Keratinocyte (primary cell): ENCODE data around the gene DIAPH1.

Experiments
- EZH2 ChIP-seq: IDR thresholded peaks from one replicate; pipeline ENCODE4 v1.6.1; 2012; ENCODE audit warnings: inconsistent platforms, mild to moderate bottlenecking, low read length, moderate library complexity
- TF ChIP-seq, protein P1 (sequence below), 3 experiments: IDR thresholded peaks in 1 of 3; conservative IDR thresholded peaks in 1 of 3; optimal IDR thresholded peaks in 1 of 3; 2 replicates in 2 of 3; 3 replicates in 1 of 3; pipeline versions ENCODE3 to v1.5.1; 2011; ENCODE audit warnings: low read length in 3 of 3, mild to moderate bottlenecking in 3 of 3, moderate library complexity in 2 of 3, control low read depth in 1 of 3, inconsistent platforms in 1 of 3; ENCODE audit not compliant: insufficient read depth in 2 of 3; ENCODE audit errors: extremely low read depth in 1 of 3

DNA sequence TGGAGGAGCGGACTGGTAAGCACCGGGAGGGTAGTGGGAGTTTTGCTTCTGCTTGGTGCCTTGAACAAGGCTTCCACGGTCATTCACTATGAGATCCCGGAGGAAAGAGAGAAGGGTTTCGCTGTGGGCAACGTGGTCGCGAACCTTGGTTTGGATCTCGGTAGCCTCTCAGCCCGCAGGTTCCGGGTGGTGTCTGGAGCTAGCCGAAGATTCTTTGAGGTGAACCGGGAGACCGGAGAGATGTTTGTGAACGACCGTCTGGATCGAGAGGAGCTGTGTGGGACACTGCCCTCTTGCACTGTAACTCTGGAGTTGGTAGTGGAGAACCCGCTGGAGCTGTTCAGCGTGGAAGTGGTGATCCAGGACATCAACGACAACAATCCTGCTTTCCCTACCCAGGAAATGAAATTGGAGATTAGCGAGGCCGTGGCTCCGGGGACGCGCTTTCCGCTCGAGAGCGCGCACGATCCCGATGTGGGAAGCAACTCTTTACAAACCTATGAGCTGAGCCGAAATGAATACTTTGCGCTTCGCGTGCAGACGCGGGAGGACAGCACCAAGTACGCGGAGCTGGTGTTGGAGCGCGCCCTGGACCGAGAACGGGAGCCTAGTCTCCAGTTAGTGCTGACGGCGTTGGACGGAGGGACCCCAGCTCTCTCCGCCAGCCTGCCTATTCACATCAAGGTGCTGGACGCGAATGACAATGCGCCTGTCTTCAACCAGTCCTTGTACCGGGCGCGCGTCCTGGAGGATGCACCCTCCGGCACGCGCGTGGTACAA is 142.5 kb downstream of the DIAPH1 start:
- TF ChIP-seq, protein P1, sequence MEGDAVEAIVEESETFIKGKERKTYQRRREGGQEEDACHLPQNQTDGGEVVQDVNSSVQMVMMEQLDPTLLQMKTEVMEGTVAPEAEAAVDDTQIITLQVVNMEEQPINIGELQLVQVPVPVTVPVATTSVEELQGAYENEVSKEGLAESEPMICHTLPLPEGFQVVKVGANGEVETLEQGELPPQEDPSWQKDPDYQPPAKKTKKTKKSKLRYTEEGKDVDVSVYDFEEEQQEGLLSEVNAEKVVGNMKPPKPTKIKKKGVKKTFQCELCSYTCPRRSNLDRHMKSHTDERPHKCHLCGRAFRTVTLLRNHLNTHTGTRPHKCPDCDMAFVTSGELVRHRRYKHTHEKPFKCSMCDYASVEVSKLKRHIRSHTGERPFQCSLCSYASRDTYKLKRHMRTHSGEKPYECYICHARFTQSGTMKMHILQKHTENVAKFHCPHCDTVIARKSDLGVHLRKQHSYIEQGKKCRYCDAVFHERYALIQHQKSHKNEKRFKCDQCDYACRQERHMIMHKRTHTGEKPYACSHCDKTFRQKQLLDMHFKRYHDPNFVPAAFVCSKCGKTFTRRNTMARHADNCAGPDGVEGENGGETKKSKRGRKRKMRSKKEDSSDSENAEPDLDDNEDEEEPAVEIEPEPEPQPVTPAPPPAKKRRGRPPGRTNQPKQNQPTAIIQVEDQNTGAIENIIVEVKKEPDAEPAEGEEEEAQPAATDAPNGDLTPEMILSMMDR (optimal IDR thresholded peaks at IDR 0.05 in 1 of 3, IDR thresholded peaks at IDR 0.05 in 1 of 3, conservative IDR thresholded peaks at IDR 0.05 in 1 of 3; ENCODE audit: extremely low read depth in 1 of 3, insufficient read depth in 2 of 3, low read length in 3 of 3), result no peak
- TF ChIP-seq EZH2, result no peak
